Cerebellar nuclear complex (tissue), 1 donor: ENCODE results near the gene KDM6A.
"Not testable (repeated sequence)": the region's sequence is repeated elsewhere in the genome, so short reads cannot be mapped to it uniquely, and the experiment has no call there.

Experiments used
- DNase-seq, 2 experiments: peaks; one replicate each; lab custom pipeline; 2025; lab: John Stamatoyannopoulos, UW

The KDM6A gene

DNA sequence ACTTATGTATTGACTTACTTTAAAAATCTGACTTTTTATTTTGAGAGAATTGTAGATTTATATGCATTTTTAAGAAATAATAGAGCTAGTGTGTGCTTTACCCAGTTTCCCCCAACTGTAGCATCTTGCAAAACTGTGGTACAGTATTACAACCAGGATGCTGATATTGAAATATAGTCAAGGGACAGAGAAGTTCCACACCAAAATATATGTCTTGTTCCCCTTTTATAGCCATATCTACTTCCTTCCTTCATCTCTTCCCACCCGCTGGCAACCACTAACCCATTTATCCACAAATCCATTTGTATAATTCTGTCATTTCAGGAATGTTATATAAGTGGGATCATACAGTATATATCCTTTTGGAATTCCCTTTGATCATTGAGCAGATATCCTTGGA is 16.8 kb downstream of the KDM6A start:
- no peak for DNase-seq

DNA sequence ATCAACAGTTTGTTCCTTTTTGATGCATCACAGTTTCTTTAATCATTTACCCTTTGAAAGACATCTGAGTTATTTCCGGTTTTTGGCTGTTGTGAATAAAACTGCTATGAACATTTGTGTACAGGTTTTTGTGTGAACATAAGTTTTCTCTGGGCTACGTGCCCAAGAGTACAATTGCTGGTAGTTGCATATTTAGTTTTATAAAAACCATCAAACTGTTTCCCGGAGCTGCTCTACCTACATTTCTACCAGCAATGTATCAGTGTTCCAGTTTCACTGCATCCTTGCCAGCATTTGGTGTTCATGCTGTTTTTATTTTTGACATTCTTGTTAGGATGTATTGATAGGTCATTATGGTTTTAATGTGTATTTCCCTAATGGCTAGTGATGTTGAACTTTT is 17.3 kb downstream of the KDM6A start:
- no peak for DNase-seq

DNA sequence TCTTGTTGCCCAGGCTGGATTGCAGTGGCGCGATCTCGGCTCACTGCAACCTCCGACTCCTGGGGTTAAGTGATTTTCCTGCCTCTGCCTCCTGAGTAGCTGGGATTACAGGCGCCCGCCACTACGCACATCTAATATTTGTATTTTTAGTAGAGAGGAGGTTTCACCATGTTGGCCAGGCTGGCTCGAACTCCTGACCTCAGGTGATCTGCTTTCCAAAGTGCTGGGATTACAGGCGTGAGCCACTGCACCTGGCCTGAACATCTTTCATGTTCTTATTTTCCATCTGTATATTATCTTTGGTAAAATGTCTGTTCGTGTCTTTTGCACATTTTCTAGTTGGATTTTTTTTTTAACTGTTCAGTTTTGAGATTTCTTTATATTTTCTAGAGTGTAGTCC is 17.7 kb downstream of the KDM6A start:
- DNase-seq: not testable (repeated sequence)

DNA sequence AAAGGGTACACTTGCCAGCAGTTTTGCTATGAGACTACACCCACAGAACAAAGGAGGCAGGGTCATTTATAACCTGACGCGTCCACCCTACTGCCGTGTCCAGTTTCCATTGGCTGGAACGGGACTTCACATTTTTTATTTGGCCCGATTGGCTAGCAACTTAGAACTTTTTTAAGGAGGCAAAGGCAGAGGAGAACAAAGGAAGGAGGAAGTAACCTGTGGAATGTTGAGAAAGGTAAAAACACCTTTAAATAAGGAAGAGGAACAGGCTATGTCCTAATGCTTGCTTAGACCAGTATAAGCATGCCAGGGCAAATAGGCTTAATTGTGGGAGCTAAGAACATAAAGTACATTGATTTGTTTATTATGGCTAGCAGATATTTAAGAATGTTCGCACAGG is 18.7 kb downstream of the KDM6A start:
- no peak for DNase-seq

DNA sequence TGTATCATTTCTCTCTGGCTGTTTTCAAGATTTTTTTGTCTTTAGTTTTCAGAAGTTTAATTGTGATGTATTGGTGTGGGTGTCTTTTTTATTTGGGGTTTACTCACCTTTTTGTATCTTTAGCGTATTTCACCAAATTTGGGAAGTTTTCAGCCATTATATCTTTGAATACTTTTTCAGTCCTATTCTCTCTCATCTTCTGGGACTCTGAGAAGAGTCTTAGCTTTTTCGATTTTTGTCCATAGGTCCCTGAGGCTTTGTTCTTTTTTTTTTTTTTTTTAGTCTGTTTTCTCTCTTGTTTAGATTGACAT is 23.8 kb downstream of the KDM6A start:
- DNase-seq: no peak

DNA sequence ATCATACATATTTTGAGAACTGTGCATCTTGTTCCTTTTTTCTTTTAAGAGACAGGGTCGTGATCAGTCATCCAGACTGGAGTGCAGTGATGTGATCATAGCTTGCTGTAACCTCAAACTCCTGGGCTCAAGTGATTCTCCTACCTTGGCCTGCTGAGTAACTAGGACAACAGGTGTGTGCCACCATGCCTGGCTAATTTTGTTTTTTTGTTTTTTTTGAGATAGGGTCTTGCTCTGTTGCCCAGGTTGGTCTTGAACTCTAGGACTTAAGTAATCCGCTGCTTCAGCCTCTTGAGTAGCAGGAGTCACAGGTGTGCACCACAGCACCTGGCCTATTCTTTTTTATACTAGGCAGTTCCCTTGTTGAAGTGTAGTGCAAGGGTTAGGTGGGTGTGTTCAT is 24.6 kb downstream of the KDM6A start:
- DNase-seq: no peak

DNA sequence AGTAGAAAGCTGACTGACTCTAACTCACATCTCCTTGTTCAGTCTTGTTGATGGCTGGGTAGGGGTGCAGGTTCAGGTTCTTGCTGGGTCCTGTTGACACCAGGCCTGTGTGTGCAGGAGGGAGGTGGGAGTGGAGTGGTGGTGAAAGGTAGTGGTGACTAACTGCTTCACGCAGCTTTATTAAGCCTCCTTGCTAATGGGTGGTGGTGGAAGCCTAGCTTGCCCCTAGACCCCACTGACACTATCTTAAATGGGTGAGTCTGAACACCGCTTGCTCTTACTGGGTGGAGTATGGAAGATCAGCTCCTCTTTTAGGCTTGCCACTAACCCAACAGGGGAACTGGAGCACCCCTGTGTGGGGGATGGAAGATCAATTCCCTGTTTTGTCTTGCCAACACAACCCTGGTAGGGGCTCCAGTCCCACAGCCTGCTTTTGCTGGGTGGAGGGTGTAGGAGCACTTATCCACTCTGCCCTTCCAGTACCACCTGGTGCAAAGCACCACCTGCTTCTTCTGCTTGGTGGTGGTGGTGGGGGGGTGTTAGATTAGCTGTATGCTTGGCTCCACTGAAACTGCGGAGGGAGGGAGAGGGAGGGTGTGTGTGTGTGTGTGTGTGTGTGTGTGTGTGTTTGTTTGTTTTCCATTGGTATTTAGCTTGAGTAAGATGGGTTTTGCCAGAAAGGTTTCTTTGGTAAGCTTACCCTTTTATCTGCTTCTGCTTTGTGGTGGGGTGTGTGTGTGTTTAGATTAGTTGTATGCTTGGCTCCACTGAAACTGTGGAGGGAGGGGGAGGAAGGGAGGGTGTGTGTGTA is 25.6 kb downstream of the KDM6A start:
- DNase-seq: no peak

DNA sequence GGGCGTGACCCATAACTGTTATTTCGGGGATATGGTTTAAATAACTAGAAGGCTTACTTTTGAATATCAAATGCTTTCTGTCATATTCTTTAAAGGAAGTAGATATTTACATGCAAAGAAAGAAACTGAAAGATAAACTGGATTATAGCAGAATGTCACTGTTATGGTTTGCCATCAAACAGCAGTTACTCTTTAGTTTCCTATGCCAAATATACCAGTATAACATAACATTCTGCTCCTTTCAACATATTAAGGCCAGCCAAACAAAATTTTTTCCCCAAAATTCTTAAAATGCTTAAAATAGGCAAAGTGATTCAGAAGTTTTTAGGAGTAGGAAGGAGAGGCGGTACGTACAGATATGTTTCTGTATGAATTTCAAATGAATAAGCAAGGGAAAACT is 27.0 kb downstream of the KDM6A start:
- no peak for DNase-seq

DNA sequence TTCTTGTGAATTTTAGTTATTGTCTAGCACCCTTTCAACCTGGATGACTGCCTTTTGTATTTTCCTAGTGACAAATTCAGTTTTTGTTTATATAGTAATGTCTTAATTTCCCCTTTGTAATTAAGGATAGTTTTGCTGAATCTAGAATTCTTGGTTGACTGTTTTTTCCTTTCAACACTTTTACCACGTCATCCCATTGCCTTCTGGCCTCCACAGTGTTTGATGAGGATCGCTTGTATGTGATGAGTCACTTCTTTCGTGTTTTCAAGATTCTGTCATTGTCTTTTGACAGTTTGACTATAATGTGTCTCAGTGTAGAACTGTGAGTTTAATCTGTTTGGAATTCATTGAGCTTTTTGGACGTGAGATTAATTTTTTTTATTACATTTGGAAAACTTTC is 30.1 kb downstream of the KDM6A start:
- no peak for DNase-seq

DNA sequence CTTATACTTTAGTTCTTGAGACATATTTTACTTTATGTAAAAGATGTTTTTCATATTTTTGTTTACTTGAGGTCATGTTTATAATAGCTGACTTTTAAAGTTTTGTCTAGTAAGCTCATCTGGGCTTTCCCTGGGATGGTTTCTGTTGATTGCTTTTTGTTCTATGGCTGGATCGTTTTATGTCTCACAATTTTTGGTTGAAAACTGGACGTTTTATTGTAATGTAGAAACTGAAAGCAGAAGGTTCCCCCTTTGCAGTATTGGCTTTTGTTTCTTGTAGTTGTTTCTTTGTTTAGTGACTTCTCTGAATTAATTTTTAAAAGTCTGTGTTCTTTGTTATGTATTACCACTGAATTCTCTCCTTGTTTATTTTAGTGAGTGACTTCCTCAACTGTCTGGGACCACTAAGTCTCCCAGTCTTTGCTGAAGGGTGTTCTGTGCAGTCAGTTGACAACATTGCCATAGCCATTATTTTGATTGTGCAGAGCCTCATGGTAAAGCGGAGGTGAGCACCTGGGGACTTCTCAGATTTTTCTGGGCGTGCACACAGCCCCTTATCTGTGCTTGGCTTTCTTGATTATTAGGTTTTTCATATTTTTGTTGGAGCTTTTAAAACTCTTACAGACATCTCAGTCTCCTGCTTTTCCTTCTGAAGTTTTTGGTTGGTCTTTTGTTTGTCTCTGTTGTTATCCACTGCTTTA is 31.0 kb downstream of the KDM6A start:
- no peak for DNase-seq

DNA sequence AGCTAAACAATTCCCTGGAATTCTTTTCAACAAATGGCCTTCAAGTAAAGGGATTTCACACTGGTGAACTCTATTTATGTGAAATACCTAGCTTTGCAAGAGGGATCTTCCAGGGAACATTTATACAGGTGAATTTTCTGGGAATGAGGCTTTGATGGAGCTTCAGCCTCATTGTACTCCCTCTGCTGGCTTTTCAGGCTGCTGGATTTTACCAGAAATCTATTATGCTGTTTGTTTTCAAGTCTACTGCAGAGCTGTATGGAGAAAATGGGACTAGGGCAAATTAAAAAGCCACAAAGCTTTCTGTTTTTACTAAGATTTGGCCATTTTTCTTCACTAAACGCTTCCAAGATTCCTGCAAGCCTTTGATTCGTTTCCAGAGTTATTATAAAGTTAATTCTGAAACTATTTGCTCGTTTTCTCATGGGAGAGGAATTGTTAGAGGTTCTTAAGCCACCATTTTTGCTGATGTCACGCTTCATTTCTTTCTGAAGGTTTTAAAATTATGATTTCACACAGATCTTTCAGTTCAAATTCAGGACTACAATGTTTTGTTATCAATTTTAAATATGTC is 31.6 kb downstream of the KDM6A start:
- DNase-seq: no peak

DNA sequence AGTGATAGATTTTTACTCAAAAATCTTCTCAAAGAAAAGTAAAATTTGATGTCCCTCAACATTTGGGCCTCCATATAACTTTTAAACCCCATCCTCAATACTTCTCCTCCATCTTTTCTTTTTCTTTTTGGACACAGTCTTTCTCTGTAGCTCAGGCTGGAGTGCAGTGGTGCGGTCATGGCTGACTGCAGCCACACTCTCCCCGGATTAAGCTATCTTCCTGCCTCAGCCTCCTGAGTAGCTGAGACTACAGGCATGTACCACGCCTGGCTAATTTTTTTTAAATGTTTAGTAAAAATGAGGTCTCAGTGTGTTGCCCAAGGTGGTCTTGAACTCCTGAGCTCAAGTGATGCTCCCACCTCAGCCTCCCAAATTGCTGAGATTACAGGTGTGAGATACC is 33.1 kb downstream of the KDM6A start:
- no peak for DNase-seq

DNA sequence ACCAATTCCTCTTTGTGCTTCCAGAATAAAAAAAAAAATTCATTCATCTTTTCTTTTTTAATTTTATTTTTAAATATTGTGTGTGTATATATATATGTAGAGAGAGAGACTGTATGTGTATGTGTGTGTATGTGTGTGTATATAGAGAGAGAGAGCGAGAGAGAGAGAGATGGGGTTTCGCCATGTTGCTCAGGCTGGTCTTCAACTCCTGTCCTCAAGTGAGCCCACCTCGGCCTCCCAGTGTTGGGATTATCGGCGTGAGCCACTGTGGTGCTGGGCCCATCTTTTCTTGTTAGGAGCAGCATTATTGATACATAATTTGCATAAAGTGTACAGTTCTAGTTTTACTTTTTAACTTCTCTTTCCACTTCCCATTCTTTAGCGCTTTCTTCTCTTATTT is 33.6 kb downstream of the KDM6A start:
- no peak for DNase-seq

DNA sequence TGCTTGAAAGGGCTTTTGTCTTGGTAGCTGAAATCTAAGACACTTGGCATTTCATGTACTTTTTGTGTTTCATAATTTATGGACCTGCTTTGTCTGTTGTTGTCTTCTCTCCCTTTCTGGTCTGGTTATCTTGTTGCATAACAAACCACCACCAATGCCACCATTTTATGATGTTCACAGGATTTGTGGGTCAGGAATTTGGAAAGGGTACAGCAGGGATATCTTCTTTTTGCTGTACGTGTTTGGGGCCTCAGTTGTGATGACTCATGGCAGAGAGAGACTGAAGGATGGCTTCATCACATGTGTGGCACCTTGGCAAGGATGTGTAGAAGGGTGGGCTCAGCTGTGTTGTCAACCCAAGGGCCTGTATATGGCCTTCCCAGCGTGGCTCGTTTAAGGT is 35.2 kb downstream of the KDM6A start:
- DNase-seq: no peak

DNA sequence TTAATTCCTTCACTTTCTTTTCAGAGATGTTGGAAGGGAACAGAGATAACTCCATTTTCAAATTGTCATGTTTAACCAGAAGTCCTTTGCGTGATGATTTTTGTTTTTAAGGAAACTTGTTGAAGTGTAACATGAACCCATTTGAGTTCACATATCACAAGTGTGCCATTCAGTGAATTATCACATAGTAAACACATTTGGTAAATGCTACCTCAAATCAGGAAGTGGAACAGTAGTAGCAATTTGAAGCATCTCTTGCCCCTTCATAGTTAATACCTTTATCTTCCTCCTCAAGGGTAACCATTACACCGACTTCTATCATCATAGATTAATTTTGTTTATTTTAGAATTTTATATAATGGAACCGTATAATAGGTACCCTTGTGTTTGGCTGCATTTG is 35.8 kb downstream of the KDM6A start:
- no peak for DNase-seq

DNA sequence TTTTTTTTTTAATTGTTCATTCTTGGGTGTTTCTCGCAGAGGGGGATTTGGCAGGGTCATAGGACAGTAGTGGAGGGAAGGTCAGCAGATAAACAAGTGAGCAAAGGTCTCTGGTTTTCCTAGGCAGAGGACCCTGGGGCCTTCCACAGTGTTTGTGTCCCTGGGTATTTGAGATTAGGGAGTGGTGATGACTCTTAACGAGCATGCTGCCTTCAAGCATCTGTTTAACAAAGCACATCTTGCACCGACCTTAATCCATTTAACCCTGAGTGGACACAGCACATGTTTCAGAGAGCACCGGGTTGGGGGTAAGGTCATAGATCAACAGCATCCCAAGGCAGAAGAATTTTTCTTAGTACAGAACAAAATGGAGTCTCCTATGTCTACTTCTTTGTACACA is 37.5 kb downstream of the KDM6A start:
- DNase-seq: not testable (repeated sequence)

DNA sequence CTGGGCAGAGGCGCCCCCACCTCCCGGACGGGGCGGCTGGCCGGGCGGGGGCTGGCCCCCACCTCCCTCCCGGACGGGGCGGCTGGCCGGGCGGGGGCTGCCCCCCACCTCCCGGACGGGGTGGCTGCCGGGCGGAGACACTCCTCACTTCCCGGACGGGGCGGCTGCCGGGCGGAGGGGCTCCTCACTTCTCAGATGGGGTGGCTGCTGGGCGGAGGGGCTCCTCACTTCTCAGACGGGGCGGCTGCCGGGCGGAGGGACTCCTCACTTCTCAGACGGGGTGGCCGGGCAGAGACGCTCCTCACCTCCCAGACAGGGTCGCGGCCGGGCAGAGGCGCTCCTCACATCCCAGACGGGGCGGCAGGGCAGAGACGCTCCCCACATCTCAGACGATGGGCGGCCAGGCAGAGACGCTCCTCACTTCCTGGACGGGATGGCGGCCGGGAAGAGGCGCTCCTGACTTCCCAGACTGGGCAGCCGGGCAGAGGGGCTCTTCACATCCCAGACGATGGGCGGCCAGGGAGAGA is 38.1 kb downstream of the KDM6A start:
- DNase-seq: not testable (repeated sequence)

DNA sequence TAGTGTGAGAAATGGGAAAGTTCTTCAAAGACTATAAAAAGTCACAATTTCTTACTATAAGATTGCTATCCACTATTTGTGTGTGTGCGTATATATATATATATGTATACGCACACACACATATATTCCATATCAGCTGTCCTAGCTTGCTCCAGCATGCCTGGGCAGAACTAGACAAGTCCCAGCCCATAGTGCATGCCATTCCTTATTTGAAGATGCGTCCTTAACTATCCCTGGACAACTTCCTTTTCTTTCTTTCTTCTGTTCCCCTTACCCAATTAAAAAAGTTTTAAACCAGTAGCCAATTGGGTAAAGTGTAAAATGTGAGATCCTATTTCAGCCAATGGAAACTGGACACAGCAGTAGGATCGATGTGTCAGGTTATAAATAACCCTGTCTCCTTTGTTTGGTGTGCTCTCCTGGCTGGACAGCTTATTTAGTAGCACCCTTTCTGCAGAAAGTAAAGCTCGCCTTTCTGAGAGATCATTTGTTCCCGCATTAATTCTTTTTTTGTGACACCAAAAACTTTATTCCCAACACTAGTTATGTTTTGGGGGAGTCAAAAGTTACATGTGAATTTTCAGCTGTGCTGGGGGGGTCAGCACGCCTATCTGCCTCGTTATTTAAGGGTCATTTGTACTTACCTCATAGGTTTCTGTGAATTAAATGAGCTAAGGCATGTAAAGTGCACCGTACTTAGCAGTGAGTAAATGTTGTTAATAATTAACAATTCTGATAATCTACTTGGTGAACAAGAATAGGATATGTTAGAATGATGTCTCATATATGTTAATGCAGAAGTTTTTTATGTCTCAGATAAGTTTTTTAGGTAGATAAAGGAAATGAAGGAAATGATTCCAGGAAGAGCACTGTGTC is 40.9 kb downstream of the KDM6A start:
- DNase-seq: no peak

DNA sequence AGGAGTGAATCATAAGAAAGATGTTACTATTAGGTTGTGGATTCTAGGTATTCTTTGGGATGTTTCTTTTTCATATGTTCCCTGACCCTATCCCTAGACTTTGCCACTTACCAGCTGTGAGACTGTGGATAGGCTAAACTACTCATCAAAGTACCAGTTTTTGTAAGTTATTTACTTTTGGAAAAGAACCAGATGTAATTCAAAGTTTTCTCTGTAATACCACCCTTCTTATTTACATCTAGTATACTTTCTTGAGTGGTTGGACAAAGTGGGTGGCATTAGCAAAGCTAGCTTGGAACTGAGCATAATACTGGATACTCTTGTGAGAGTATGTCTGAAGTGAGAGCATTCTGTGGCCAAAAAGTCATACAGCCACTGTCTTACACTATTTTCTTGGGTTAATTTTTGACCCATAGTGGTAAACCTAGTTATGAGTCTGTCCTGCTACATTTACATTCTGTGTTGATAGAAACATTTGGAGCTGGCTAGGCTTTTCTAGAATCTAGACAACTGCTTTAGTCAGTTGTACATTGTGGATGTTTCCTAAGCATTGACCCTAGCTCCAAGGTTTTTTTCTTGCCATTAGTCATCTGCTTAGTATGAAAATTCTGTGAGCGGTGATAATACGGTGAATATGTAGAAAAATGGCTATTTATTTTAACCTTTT is 41.7 kb downstream of the KDM6A start:
- DNase-seq: no peak

DNA sequence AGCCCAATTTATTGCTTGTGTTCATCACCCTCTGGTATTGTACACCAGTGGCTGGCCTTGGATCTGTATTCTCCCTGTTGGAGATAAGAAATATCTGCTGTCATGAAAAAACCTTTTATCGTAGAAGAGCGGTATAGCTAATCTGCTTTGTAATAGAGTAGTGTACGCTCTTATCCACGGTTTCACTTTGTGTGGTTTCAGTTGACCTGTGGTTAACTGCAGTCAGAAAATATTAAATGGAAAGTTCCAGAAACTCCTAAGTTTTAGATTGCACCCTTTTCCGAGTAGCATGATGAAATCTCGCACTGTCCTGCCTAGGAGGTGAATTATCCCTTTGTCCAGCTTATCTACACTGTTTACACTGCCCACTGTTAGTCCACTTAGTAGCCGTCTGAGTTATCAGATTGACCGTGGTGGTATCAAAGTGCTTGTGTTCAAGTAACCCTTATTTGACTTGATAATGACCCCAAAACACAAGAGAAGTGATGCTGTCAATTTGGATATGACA is 42.4 kb downstream of the KDM6A start:
- no peak for DNase-seq

DNA sequence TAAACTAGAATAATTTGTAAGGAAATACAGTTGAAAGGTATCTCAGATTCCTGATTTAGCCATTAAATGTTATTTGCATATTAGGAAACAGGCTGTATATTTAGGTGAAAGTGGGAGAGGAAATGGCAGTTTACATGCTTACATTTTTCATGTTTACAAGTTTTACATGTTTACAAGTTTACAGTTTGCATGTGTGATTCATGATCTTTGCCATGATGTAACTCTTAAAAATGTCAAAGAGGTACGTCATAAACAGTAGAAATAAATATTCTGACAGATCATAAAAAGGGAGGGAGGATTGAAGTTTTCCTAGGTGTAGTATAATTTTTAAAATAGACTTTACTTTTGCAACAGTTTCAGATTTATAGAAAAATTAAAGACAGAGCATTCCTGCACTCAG is 45.7 kb downstream of the KDM6A start:
- no peak for DNase-seq

DNA sequence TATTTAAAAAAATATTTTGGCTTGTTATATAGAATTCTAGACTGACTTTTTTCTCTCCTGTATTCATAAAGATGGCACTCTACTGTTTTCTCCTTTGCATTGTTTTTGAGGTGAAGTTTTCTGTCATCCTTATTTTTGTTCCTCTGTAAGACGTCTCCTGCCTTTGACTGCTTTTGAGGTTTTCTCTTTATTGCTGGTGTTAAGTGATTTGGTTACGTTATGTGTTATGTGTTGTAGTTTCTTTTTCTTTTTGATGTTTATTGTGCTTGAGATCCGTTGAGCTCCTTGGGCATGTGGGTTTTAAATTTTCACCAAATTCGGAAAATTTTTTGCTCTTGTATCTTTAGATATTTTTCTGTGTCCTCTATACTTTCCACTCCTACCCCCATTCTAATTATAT is 50.0 kb downstream of the KDM6A start:
- no peak for DNase-seq
